ENCODE measurements around the gene ANAPC16. TPM values are rescaled to one million over a fixed set of nuclear protein-coding genes. Genes with fewer than 3 reads are reported as not detected.
A peak's percentile ranks its signal among the peaks of the same experiment; 100 is the strongest.

Gene ANAPC16
- polyA plus RNA-seq, 2 of the 4 experiments (the other 2 are of a cell fraction): 75.1 to 165 TPM

DNA sequence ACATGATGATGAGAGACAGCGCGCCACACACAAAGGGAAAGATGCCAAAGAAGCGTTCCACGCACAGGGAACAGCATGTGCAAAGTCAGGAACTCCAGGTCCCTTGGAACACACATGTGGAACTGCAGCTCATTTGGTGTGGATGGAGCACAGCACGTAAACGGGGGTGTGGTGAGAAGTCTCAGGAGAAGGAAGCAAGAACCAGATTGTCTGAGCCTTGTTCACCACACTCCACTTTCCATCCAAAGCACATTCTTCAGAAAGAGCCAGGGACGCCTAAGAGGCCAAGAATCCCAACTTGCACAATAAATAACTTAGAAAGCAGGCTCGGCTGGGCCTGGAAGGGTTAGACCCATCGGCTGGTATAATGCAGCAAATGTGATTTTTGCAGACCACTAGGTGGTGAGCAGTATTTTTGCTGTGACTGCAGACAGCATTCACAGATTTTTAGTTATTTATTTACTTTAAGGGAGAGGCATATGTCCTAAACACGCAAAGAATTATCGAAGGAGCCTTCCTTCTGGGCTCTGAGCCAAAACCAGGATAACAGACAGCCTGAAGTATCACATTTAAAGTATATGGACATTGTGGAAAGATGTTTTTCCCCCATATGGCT, 28.1 kb downstream of the ANAPC16 start:
- TF ChIP-seq HDAC2 (IDR thresholded peaks at IDR 0.05): no peak
- peak; percentile 64; the same call in 1 of the 2 replicates for TF ChIP-seq EHF (CRISPR knock-in tag; IDR thresholded peaks at IDR 0.05)
- TF ChIP-seq, protein P1, sequence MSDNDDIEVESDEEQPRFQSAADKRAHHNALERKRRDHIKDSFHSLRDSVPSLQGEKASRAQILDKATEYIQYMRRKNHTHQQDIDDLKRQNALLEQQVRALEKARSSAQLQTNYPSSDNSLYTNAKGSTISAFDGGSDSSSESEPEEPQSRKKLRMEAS (IDR thresholded peaks at IDR 0.05): peak; percentile 85
- TF ChIP-seq MAFK (IDR thresholded peaks at IDR 0.05; ENCODE audit: partially characterized antibody): peak; percentile 82
- peak; percentile 76; the same call in 1 of the 2 replicates for TF ChIP-seq GATA3 (IDR thresholded peaks at IDR 0.05; ENCODE audit: borderline replicate concordance)
- no peak; the same call in 1 of the 2 replicates for TF ChIP-seq ZNF302 (CRISPR knock-in tag; IDR thresholded peaks at IDR 0.05)
- no peak for TF ChIP-seq ZFP36 (IDR thresholded peaks at IDR 0.05; ENCODE audit: borderline replicate concordance, partially characterized antibody)
- TF ChIP-seq JUN (IDR thresholded peaks at IDR 0.05): peak; percentile 65 to 73; a peak in 4 of 5 replicates
- 0 out of 2 replicates have a peak, but pooled peaks have one; percentile 30 for TF ChIP-seq ZSCAN20 (CRISPR knock-in tag; IDR thresholded peaks at IDR 0.05)
- TF ChIP-seq SMC3 (IDR thresholded peaks at IDR 0.05): peak; percentile 85
- peak in 1 of 2 experiments; percentile 90; a peak in 2 of 4 replicates for TF ChIP-seq CEBPB (IDR thresholded peaks at IDR 0.05)
- 0 out of 2 replicates have a peak, but pooled peaks have one; percentile 20 for TF ChIP-seq MYC (IDR thresholded peaks at IDR 0.05; ENCODE audit: borderline replicate concordance, low read length)
- no peak for TF ChIP-seq FOSL2 (IDR thresholded peaks at IDR 0.05)
- peak; percentile 62 for TF ChIP-seq FOSL2 (CRISPR knock-in tag; IDR thresholded peaks at IDR 0.05)
- TF ChIP-seq CTCF (IDR thresholded peaks at IDR 0.05): peak; percentile 59
- no peak for TF ChIP-seq RNF2 (IDR thresholded peaks at IDR 0.05; ENCODE audit: borderline replicate concordance, low read depth)
- TF ChIP-seq RAD21 (conservative IDR thresholded peaks at IDR 0.05 in 1 of 2, IDR thresholded peaks at IDR 0.05 in 1 of 2): peak; percentile 81 to 82
- no peak for TF ChIP-seq NFE2L2 (conservative IDR thresholded peaks at IDR 0.05; ENCODE audit: low read length)
- TF ChIP-seq USF2 (IDR thresholded peaks at IDR 0.05): no peak
- peak; percentile 36 to 73; a peak in 2 of 5 replicates for TF ChIP-seq EP300 (IDR thresholded peaks at IDR 0.05)
- no peak for TF ChIP-seq PHF8 (IDR thresholded peaks at IDR 0.05; ENCODE audit: borderline replicate concordance, low read depth)
- peak; percentile 18; the same call in 1 of the 2 replicates for TF ChIP-seq JUNB (IDR thresholded peaks at IDR 0.05)
- TF ChIP-seq HOXB5 (CRISPR knock-in tag; IDR thresholded peaks at IDR 0.05): peak; percentile 27; the same call in 1 of the 2 replicates
- 0 out of 2 replicates have a peak, but pooled peaks have one; percentile 6 for TF ChIP-seq FOXS1 (CRISPR knock-in tag; IDR thresholded peaks at IDR 0.05)
- TF ChIP-seq PBX3 (IDR thresholded peaks at IDR 0.05): peak; percentile 65; the same call in 1 of the 2 replicates
- TF ChIP-seq CHD2 (IDR thresholded peaks at IDR 0.05; ENCODE audit: low read length, partially characterized antibody): no peak
- ChIA-PET POLR2A (interaction anchor here (0.5 to 2.6 kb wide), 5 partner anchors 16 to 77 kb away, joined by 3 to 24 read pairs (median 5); partner anchors contain the start of gene DDIT4), CTCF (interaction anchor here (0.5 to 4.0 kb wide), 15 partner anchors 9 to 347 kb away, joined by 3 to 15 read pairs (median 3); no protein-coding TSS in a partner anchor)
- Histone ChIP-seq H3K9me3 (no peaks in the 10 kb centered on the region), H3K4me2 (peak overlapping the region; percentile 72), H3K4me3 (no peak overlapping the region), H3K4me1 (peaks cover 71% of the 10 kb centered on the region), H3K27ac (peak overlapping the region; percentile 99 to 100)
- no peak for FAIRE-seq
- peak; percentile 89 to 96 for DNase-seq (ENCODE audit: low read depth in 1 of 2, low spot score in 1 of 2)
- 26% methylated on average over 11 of the region's 11 CpGs for WGBS (ENCODE audit: missing lambda C conversion rate)
- ATAC-seq: peak; percentile 80 to 90

Measured in A549 (cell line).